ENCODE results near the gene SPAG16.

The SPAG16 gene

DNA sequence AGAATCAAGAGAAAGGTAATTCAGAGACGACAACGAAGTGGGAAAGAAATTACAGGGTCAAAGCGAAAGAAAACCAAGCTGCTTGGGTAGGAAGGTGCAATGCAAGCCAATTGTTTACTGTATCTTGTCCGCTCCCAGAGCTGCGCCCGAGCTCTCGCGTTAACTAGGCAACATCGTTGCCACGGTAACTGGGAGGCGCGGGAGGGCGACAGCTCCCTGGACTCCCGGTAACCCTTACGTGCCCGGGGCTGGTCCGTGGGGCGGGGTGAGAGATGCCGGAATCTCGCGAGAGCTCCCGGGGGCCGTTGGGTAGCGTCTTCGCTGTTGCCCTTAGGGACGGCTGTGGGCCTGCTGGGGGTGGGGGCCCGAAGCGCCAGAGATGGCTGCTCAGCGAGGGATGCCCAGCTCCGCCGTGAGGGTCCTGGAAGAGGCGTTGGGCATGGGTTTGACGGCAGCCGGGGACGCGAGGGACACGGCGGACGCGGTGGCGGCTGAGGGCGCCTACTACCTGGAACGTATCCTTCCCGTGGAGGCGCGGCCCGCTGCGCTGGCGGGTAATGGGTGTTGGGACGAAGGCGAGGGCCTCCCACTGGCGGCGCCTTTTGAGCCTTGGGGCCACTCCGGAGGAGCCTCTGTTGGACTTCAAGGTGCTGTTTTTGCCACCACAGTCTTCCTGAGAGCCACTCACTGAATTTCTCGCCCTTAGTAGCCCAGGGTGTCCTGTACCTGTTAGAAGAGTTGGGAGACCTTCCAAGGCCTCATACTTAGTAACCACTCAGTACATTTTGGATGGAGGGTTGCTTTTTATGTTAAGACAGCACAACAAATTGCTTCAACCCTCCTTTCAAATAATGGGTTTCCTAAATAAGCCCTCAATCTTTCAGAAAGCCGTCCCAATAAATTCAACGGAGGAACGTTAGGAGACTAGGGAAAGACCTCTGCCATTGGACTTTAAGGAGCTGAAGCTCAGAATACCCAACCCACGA, at the start of gene SPAG16:
SPAG16 (plus strand) TSS at position 360 of the 986 bp plus-strand sequence.
- TF ChIP-seq POLR2A (IDR thresholded peaks at IDR 0.05; ENCODE audit: extremely low read depth, insufficient read length): no peak
- TF ChIP-seq, protein P1, sequence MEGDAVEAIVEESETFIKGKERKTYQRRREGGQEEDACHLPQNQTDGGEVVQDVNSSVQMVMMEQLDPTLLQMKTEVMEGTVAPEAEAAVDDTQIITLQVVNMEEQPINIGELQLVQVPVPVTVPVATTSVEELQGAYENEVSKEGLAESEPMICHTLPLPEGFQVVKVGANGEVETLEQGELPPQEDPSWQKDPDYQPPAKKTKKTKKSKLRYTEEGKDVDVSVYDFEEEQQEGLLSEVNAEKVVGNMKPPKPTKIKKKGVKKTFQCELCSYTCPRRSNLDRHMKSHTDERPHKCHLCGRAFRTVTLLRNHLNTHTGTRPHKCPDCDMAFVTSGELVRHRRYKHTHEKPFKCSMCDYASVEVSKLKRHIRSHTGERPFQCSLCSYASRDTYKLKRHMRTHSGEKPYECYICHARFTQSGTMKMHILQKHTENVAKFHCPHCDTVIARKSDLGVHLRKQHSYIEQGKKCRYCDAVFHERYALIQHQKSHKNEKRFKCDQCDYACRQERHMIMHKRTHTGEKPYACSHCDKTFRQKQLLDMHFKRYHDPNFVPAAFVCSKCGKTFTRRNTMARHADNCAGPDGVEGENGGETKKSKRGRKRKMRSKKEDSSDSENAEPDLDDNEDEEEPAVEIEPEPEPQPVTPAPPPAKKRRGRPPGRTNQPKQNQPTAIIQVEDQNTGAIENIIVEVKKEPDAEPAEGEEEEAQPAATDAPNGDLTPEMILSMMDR (IDR thresholded peaks at IDR 0.05; ENCODE audit: low read depth, low read length): no peak
- no peak for TF ChIP-seq MYC (IDR thresholded peaks at IDR 0.05; ENCODE audit: low read depth, low read length)
- TF ChIP-seq MAX (IDR thresholded peaks at IDR 0.05; ENCODE audit: low read depth, low read length): no peak
- no peak within 1 kb of the TSS for H3K4me3 ChIP-seq (ENCODE audit: low read depth, low read length)
- DNase-seq (ENCODE audit: low read depth): no peak

- DNase-seq (ENCODE audit: low read depth): no peak
- no peak overlapping the region for H3K4me3 ChIP-seq (ENCODE audit: low read depth, low read length)
- TF ChIP-seq POLR2A (IDR thresholded peaks at IDR 0.05; ENCODE audit: extremely low read depth, insufficient read length) (no peak), MYC (IDR thresholded peaks at IDR 0.05; ENCODE audit: low read depth, low read length) (no peak)
Observed at GRCh38 chr2:213234641-213235040, 49.6 kb upstream of the SPAG16 start.

- H3K4me3 ChIP-seq (ENCODE audit: low read depth, low read length): no peak overlapping the region
Observed at GRCh38 chr2:213235741-213236140, 48.5 kb upstream of the SPAG16 start.

DNA sequence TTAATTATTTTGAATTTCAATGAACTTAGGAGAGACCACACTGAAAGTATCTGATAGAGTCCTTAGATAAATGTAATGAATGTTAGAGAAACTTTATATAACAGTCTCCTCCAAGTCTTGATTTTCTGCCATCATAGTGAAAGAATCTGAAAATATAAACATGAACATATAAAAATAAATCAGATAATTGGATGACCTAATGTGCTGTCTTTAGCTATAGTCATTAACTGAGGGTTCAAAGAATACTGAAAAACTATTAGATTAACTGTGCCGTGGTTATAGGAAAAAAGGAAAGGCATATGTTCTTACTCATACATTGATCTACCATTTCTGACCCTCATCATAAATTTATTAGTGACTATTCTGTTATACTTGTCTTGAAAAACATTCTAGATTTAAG, 47.0 kb upstream of the SPAG16 start:
- TF ChIP-seq MYC (IDR thresholded peaks at IDR 0.05; ENCODE audit: low read depth, low read length): no peak
- H3K4me3 ChIP-seq (ENCODE audit: low read depth, low read length): no peak overlapping the region
- DNase-seq (ENCODE audit: low read depth): no peak

More at GRCh38 chr2:213235741-213236140, 48.5 kb upstream of the SPAG16 start:
- DNase-seq (ENCODE audit: low read depth): no peak
- TF ChIP-seq MAX (IDR thresholded peaks at IDR 0.05; ENCODE audit: low read depth, low read length) (no peak), POLR2A (IDR thresholded peaks at IDR 0.05; ENCODE audit: extremely low read depth, insufficient read length) (no peak), MYC (IDR thresholded peaks at IDR 0.05; ENCODE audit: low read depth, low read length) (no peak)
- TF ChIP-seq, protein P1 (IDR thresholded peaks at IDR 0.05; ENCODE audit: low read depth, low read length): no peak

- H3K4me3 ChIP-seq (ENCODE audit: low read depth, low read length): no peak overlapping the region
- TF ChIP-seq MAX (IDR thresholded peaks at IDR 0.05; ENCODE audit: low read depth, low read length) (no peak), MYC (IDR thresholded peaks at IDR 0.05; ENCODE audit: low read depth, low read length) (no peak), POLR2A (IDR thresholded peaks at IDR 0.05; ENCODE audit: extremely low read depth, insufficient read length) (no peak)
- TF ChIP-seq, protein P1 (IDR thresholded peaks at IDR 0.05; ENCODE audit: low read depth, low read length): no peak
- DNase-seq (ENCODE audit: low read depth): no peak
Observed at GRCh38 chr2:213237787-213238186, 46.5 kb upstream of the SPAG16 start.

GRCh38 chr2:213238753-213239495, 45.3 kb upstream of the SPAG16 start:
- DNase-seq (ENCODE audit: low read depth): no peak
- H3K4me3 ChIP-seq (ENCODE audit: low read depth, low read length): no peak overlapping the region

More at GRCh38 chr2:213238753-213239495, 45.3 kb upstream of the SPAG16 start:
- TF ChIP-seq, protein P1 (IDR thresholded peaks at IDR 0.05; ENCODE audit: low read depth, low read length): no peak
- TF ChIP-seq POLR2A (IDR thresholded peaks at IDR 0.05; ENCODE audit: extremely low read depth, insufficient read length): no peak
- no peak for TF ChIP-seq MAX (IDR thresholded peaks at IDR 0.05; ENCODE audit: low read depth, low read length)
- TF ChIP-seq MYC (IDR thresholded peaks at IDR 0.05; ENCODE audit: low read depth, low read length): no peak

All from NB4 (cell line).